GM12878 (cell line): ENCODE measurements around the gene FAHD2A. TPM values are rescaled to one million over a fixed set of nuclear protein-coding genes. Genes with fewer than 3 reads are reported as not detected.

Experiments used
- ATAC-seq: fragments of 200-7000 bp; cut with Tn5 transposase; 3 replicates; pipeline ENCODE4 v1.9.1; 2020; ENCODE audit warnings: mild to moderate bottlenecking, moderate library complexity
- BruUV-seq: library from RNA; stranded (reverse); fragments of 400-500 nt; replicated peaks from 2 replicates; lab custom pipeline; 2021; lab: Mats Ljungman, UMichigan
- CTCF ChIA-PET: fragments of 300-600 bp; sonication (Branson Sonifier 250); formaldehyde crosslinking; extraction: SDS; loops from one replicate; lab custom pipeline; 2021; ENCODE audit warnings: inconsistent platforms; lab: Yijun Ruan, JAX
- POLR2A ChIA-PET: fragments of 350-600 bp; formaldehyde crosslinking; extraction: SDS; loops from one replicate; lab custom pipeline; 2021; ENCODE audit warnings: inconsistent platforms; lab: Charles Lee
- RAD21 ChIA-PET: fragments of 300-600 bp; sonication (Branson Sonifier 250); formaldehyde crosslinking; loops from one replicate; lab custom pipeline; 2023; ENCODE audit warnings: antibody characterized with exemption; ENCODE audit not compliant: unreplicated experiment; lab: Charles Lee
- SMC1A ChIA-PET: fragments of 300-600 bp; sonication (Branson Sonifier 250); formaldehyde crosslinking; loops from one replicate; lab custom pipeline; 2023; ENCODE audit not compliant: unreplicated experiment, uncharacterized antibody; lab: Charles Lee
- DNase-seq: peaks from one replicate; pipeline ENCODE4 v3.0.0-alpha.2; 2011; ENCODE audit warnings: low read depth, low spot score
- FAIRE-seq: peaks from 3 replicates; lab custom pipeline; 2011; peaks lifted over from hg19 to GRCh38; lab: Jason Lieb, UNC
- H2AFZ ChIP-seq: 2 replicates; pipeline ENCODE4 v1.6.0; 2011; ENCODE audit warnings: low read depth, low read length, control low read depth; ENCODE audit not compliant: control insufficient read depth
- H3K27ac ChIP-seq: 2 replicates; pipeline ENCODE4 v1.5.1; 2011; ENCODE audit warnings: control low read depth; ENCODE audit not compliant: control insufficient read depth, insufficient read depth
- H3K27me3 ChIP-seq, 2 experiments: replicated peaks in 1 of 2; 2 replicates each; pipeline versions ENCODE4 v1.6.0 to v1.6.1; 2011; ENCODE audit warnings: low read length in 1 of 2; ENCODE audit not compliant: control insufficient read depth in 2 of 2, insufficient read depth in 2 of 2
- H3K36me3 ChIP-seq, 2 experiments: 2 replicates each; pipeline ENCODE4 v1.5.1; 2011; ENCODE audit warnings: low read length in 1 of 2; ENCODE audit not compliant: control insufficient read depth in 2 of 2, insufficient read depth in 2 of 2
- H3K4me1 ChIP-seq: 2 replicates; pipeline ENCODE4 v1.6.1; 2011; ENCODE audit warnings: mild to moderate bottlenecking, low read length, moderate library complexity, mixed read lengths; ENCODE audit not compliant: control insufficient read depth, insufficient read depth
- H3K4me2 ChIP-seq: 2 replicates; pipeline ENCODE4 v1.6.0; 2011; ENCODE audit warnings: control low read depth; ENCODE audit not compliant: control insufficient read depth, insufficient read depth
- H3K4me3 ChIP-seq: fragments of 200-600 bp; sonication (generic); 2 replicates; pipeline ENCODE4 v1.5.1; 2016
- H3K79me2 ChIP-seq: 2 replicates; pipeline ENCODE4 v1.6.0; 2011; ENCODE audit warnings: low read length; ENCODE audit not compliant: control insufficient read depth, insufficient read depth
- H3K9ac ChIP-seq: 2 replicates; pipeline ENCODE4 v1.8.0; 2011; ENCODE audit warnings: low read length, control low read depth, mixed read lengths; ENCODE audit not compliant: control insufficient read depth, insufficient read depth
- H3K9me3 ChIP-seq: replicated peaks from 3 replicates; pipeline ENCODE4 v1.5.1; 2011; ENCODE audit warnings: mild to moderate bottlenecking, low read length; ENCODE audit not compliant: control insufficient read depth, insufficient read depth
- H4K20me1 ChIP-seq: 2 replicates; pipeline ENCODE4 v1.6.0; 2011; ENCODE audit not compliant: control insufficient read depth, insufficient read depth
- CREB1 ChIP-seq: IDR thresholded peaks from 2 replicates; pipeline ENCODE4 v1.6.1; 2012; ENCODE audit warnings: low read depth, mild to moderate bottlenecking, inconsistent platforms
- HCFC1 ChIP-seq: fragments of 150-350 bp; IDR thresholded peaks from 2 replicates; pipeline ENCODE4 v1.6.1; 2014; ENCODE audit warnings: low read length
- HDAC2 ChIP-seq: fragments of 200-600 bp; sonication (generic); IDR thresholded peaks from 2 replicates; pipeline ENCODE4 v1.6.1; 2017
- HDAC6 ChIP-seq: fragments of 200-600 bp; sonication (generic); IDR thresholded peaks from one replicate; pipeline ENCODE4 v1.8.0; 2017; ENCODE audit warnings: antibody characterized with exemption; ENCODE audit not compliant: unreplicated experiment
- KLF5 ChIP-seq: fragments of 450-650 bp; IDR thresholded peaks from 2 replicates; pipeline ENCODE4 v1.6.1; 2014; ENCODE audit warnings: mild to moderate bottlenecking; ENCODE audit not compliant: partially characterized antibody
- NR2F1 ChIP-seq: fragments of 450-650 bp; conservative IDR thresholded peaks from 2 replicates; pipeline ENCODE4 v1.6.1; 2017; ENCODE audit warnings: mild to moderate bottlenecking
- NRF1 ChIP-seq: conservative IDR thresholded peaks from 2 replicates; pipeline ENCODE4 v1.6.1; 2011; ENCODE audit warnings: mild to moderate bottlenecking, low read depth, low read length, improper control_type of control experiment
- PML ChIP-seq: IDR thresholded peaks from 2 replicates; pipeline ENCODE4 v1.6.1; 2012; ENCODE audit warnings: low read length, inconsistent platforms
- SIN3A ChIP-seq: IDR thresholded peaks from 2 replicates; pipeline ENCODE4 v1.6.1; 2012; ENCODE audit warnings: low read depth, low read length, improper control_type of control experiment
- SMAD5 ChIP-seq: IDR thresholded peaks from 2 replicates; pipeline ENCODE4 v1.6.1; 2016; ENCODE audit warnings: antibody characterized with exemption, low read depth
- SMARCA5 ChIP-seq: fragments of 450-650 bp; IDR thresholded peaks from 2 replicates; pipeline ENCODE4 v1.6.1; 2017; ENCODE audit warnings: mild to moderate bottlenecking
- STAT1 ChIP-seq: fragments of 450-650 bp; conservative IDR thresholded peaks from 2 replicates; pipeline ENCODE4 v1.6.1; 2014; ENCODE audit warnings: antibody characterized with exemption, mild to moderate bottlenecking
- ZNF207 ChIP-seq: fragments of 450-650 bp; IDR thresholded peaks from 2 replicates; pipeline ENCODE4 v1.6.1; 2014; ENCODE audit warnings: antibody characterized with exemption, mild to moderate bottlenecking, borderline replicate concordance
- ZNF24 ChIP-seq: fragments of 450-650 bp; IDR thresholded peaks from 2 replicates; pipeline ENCODE4 v1.6.1; 2017; ENCODE audit warnings: antibody characterized with exemption, mild to moderate bottlenecking
- WGBS: methylation state at CpG from one replicate; pipeline ENCODE4 v1.1.6; 2016; ENCODE audit warnings: low lambda C conversion rate; ENCODE audit not compliant: insufficient replicate concordance, insufficient coverage; ENCODE audit errors: missing lambda C conversion rate; 5-methylcytosine and 5-hydroxymethylcytosine counted together
- in situ Hi-C: fragments of 300-500 bp; cut with MboI; formaldehyde crosslinking; loops from 9 replicates; pipeline ENCODE4 v1.14.3; 2018; ENCODE audit warnings: mixed read lengths
- intact Hi-C: fragments of 100-400 bp; cut with micrococcal nuclease; formaldehyde crosslinking; loops from one replicate; pipeline ENCODE4 v1.14.2; 2022; ENCODE audit not compliant: unreplicated experiment
- polyA plus RNA-seq, 11 experiments: library from polyadenylated mRNA; depleted of rRNA in 4 of 11; unstranded in 6 of 11; stranded (reverse) in 5 of 11; fragments of >200 nt; fragmentation: Nextera tagmentation in 4 of 11; fragmentation: Illumina TruSeq in 1 of 11; extraction: Ambion mirVana in 4 of 11; extraction: Trizol in 1 of 11; gene quantifications; 1 replicate in 1 of 11; 2 replicates in 10 of 11; pipeline versions ENCODE4 v1.2.1 to v1.2.3, GENCODE V29; 2011 to 2016; ENCODE audit warnings: inconsistent platforms in 2 of 11, missing spikeins in 2 of 11, low read depth in 1 of 11
- total RNA-seq, 4 experiments: library from RNA; depleted of rRNA in 3 of 4; stranded (reverse); fragments of >200 nt in 3 of 4; fragmentation: Illumina TruSeq in 1 of 4; extraction: Trizol in 1 of 4; gene quantifications; 2 replicates each; pipeline versions ENCODE4 v1.2.1 to v1.2.3, GENCODE V29; 2013 to 2021
- TF ChIP-seq, protein P1 (sequence below): IDR thresholded peaks from 2 replicates; pipeline ENCODE4 v1.6.1; 2011; ENCODE audit warnings: mild to moderate bottlenecking, low read depth, low read length, moderate library complexity; ENCODE audit not compliant: insufficient replicate concordance
- TF ChIP-seq, protein P2 (sequence below): IDR thresholded peaks from 2 replicates; pipeline ENCODE4 v1.6.1; 2012; ENCODE audit warnings: improper control_type of control experiment, low read depth, low read length; ENCODE audit not compliant: insufficient replicate concordance

FAHD2A gene
- total and polyA plus RNA-seq, 10 of the 15 experiments (the other 5 are each of a cell fraction or from before 2014, with no cell fraction given): 11.2 to 38.2 (median 25.1) TPM

DNA sequence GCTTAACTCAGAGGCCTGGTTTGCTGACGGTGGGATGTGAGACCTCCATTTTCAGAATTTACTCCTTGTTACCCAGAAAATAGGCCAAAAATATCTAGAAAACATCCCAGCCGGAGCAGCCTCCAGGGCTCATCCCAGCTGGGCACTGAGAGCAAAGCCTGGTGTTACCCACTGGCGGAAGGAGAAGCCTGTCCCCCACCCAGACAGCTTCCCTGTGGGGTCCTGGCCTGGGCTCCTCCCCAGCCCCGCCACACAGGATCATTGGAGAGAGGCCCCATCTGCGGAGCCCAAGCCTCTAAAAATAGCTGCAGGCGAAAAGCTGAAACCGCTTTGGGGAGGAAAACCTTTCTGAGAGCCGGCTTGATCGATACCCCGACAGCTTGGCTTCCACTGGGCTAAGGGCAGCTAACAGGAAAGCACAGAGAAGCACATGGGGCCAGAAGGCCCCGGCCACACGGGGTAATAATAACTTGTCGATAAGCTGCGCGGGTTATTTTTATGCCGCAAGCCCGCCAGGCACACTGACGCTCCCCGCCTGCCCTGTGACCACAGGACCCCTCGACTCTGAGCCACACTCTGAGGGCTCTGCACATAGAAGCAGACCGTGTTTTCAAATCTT, 26.9 kb upstream of the FAHD2A start:
- intact Hi-C loops: no loop called here
- Histone ChIP-seq H3K9me3 (no peaks in the 10 kb centered on the region), H3K36me3 (no peaks in the 10 kb centered on the region), H2AFZ (no peak overlapping the region), H3K4me3 (no peak overlapping the region), H3K79me2 (no peaks in the 10 kb centered on the region), H3K4me1 (no peaks in the 10 kb centered on the region), H4K20me1 (no peaks in the 10 kb centered on the region), H3K9ac (no peak overlapping the region), H3K27me3 (peaks cover 0 to 1% of the 10 kb centered on the region in 2 experiments; a peak in 1 of 4 replicates), H3K4me2 (no peak overlapping the region), H3K27ac (no peak overlapping the region)
- in situ Hi-C loops: no loop called here
- no peak for TF ChIP-seq HDAC6
- no peak for TF ChIP-seq NR2F1
- TF ChIP-seq SMARCA5: no peak
- no peak for TF ChIP-seq ZNF207
- no peak for TF ChIP-seq NRF1
- TF ChIP-seq HCFC1: no peak
- TF ChIP-seq, protein P1, sequence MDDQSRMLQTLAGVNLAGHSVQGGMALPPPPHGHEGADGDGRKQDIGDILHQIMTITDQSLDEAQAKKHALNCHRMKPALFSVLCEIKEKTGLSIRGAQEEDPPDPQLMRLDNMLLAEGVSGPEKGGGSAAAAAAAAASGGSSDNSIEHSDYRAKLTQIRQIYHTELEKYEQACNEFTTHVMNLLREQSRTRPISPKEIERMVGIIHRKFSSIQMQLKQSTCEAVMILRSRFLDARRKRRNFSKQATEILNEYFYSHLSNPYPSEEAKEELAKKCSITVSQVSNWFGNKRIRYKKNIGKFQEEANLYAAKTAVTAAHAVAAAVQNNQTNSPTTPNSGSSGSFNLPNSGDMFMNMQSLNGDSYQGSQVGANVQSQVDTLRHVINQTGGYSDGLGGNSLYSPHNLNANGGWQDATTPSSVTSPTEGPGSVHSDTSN: no peak
- TF ChIP-seq SIN3A: no peak
- TF ChIP-seq, protein P2, sequence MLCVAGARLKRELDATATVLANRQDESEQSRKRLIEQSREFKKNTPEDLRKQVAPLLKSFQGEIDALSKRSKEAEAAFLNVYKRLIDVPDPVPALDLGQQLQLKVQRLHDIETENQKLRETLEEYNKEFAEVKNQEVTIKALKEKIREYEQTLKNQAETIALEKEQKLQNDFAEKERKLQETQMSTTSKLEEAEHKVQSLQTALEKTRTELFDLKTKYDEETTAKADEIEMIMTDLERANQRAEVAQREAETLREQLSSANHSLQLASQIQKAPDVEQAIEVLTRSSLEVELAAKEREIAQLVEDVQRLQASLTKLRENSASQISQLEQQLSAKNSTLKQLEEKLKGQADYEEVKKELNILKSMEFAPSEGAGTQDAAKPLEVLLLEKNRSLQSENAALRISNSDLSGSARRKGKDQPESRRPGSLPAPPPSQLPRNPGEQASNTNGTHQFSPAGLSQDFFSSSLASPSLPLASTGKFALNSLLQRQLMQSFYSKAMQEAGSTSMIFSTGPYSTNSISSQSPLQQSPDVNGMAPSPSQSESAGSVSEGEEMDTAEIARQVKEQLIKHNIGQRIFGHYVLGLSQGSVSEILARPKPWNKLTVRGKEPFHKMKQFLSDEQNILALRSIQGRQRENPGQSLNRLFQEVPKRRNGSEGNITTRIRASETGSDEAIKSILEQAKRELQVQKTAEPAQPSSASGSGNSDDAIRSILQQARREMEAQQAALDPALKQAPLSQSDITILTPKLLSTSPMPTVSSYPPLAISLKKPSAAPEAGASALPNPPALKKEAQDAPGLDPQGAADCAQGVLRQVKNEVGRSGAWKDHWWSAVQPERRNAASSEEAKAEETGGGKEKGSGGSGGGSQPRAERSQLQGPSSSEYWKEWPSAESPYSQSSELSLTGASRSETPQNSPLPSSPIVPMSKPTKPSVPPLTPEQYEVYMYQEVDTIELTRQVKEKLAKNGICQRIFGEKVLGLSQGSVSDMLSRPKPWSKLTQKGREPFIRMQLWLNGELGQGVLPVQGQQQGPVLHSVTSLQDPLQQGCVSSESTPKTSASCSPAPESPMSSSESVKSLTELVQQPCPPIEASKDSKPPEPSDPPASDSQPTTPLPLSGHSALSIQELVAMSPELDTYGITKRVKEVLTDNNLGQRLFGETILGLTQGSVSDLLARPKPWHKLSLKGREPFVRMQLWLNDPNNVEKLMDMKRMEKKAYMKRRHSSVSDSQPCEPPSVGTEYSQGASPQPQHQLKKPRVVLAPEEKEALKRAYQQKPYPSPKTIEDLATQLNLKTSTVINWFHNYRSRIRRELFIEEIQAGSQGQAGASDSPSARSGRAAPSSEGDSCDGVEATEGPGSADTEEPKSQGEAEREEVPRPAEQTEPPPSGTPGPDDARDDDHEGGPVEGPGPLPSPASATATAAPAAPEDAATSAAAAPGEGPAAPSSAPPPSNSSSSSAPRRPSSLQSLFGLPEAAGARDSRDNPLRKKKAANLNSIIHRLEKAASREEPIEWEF: no peak
- TF ChIP-seq KLF5: no peak
- TF ChIP-seq HDAC2: no peak
- TF ChIP-seq CREB1: no peak
- no peak for TF ChIP-seq SMAD5
- TF ChIP-seq PML: no peak
- no peak for TF ChIP-seq STAT1
- no peak for TF ChIP-seq ZNF24
- no peak for FAIRE-seq
- ChIA-PET POLR2A (no interaction called here), SMC1A (no interaction called here), RAD21 (no interaction called here), CTCF (no interaction called here)
- no peak for ATAC-seq
- no peak for DNase-seq
- no TSS peak for BruUV-seq
- 54% methylated on average over 19 of the region's 21 CpGs for WGBS
